ENCODE results near the gene CNPY3.

GRCh38 chr6:42914546-42914945 is 14.7 kb upstream of the CNPY3 start:
- TF ChIP-seq CTCF (IDR thresholded peaks at IDR 0.05; ENCODE audit: low read length) (no peak), EZH2 (optimal IDR thresholded peaks at IDR 0.05; ENCODE audit: low read depth, low read length) (no peak)

Data from MM.1S (cell line).